H1 (cell line): ENCODE results near the gene MTHFS. TPM values are rescaled to one million over a fixed set of nuclear protein-coding genes. Genes with fewer than 3 reads are reported as not detected.

Source experiments
- CTCF ChIA-PET: fragments of 300-600 bp; sonication (Branson Sonifier 250); formaldehyde crosslinking; loops from one replicate; lab custom pipeline; 2021; ENCODE audit not compliant: partially characterized antibody; lab: Charles Lee
- POLR2A ChIA-PET: fragments of 300-600 bp; sonication (Branson Sonifier 250); formaldehyde crosslinking; loops from one replicate; lab custom pipeline; 2021; ENCODE audit warnings: inconsistent platforms; ENCODE audit not compliant: partially characterized antibody; lab: Charles Lee
- DNase-seq, 2 experiments: peaks; one replicate each; pipeline versions ENCODE4 v3.0.0 to v3.0.0-alpha.2; 2010 to 2022; ENCODE audit warnings: low spot score in 2 of 2, low read depth in 1 of 2, mixed read lengths in 1 of 2
- FAIRE-seq: peaks from 2 replicates; lab custom pipeline; 2011; peaks lifted over from hg19 to GRCh38; lab: Jason Lieb, UNC
- H2AFZ ChIP-seq: 2 replicates; pipeline ENCODE4 v1.8.1; 2012; ENCODE audit warnings: low read length, inconsistent platforms
- H2AK5ac ChIP-seq: 2 replicates; pipeline ENCODE4 v1.6.1; 2013; ENCODE audit warnings: low read depth, low read length
- H2BK120ac ChIP-seq: replicated peaks from 2 replicates; pipeline ENCODE3; 2013; ENCODE audit warnings: low read depth, low read length, inconsistent platforms
- H2BK12ac ChIP-seq: 2 replicates; pipeline ENCODE4 v1.6.1; 2013; ENCODE audit warnings: low read depth, low read length
- H2BK15ac ChIP-seq: 2 replicates; pipeline ENCODE4 v1.6.1; 2013; ENCODE audit warnings: low read length
- H2BK20ac ChIP-seq: 2 replicates; pipeline ENCODE4 v1.6.1; 2013; ENCODE audit warnings: low read length
- H2BK5ac ChIP-seq: 2 replicates; pipeline ENCODE4 v1.6.1; 2013; ENCODE audit warnings: low read depth, low read length
- H3K14ac ChIP-seq: 2 replicates; pipeline ENCODE4 v1.6.1; 2013; ENCODE audit warnings: inconsistent platforms; ENCODE audit not compliant: insufficient read length
- H3K18ac ChIP-seq: 2 replicates; pipeline ENCODE4 v1.6.1; 2013; ENCODE audit warnings: low read length; ENCODE audit errors: extremely low read depth
- H3K23ac ChIP-seq: 2 replicates; pipeline ENCODE4 v1.6.1; 2013; ENCODE audit warnings: inconsistent platforms; ENCODE audit not compliant: insufficient read length
- H3K23me2 ChIP-seq: 2 replicates; pipeline ENCODE4 v1.6.1; 2013; ENCODE audit warnings: low read depth, low read length
- H3K27ac ChIP-seq: 2 replicates; pipeline ENCODE4 v1.6.1; 2011; ENCODE audit warnings: low read depth, low read length, inconsistent platforms
- H3K27me3 ChIP-seq, 4 experiments: replicated peaks in 1 of 4; 1 replicate in 1 of 4; 2 replicates in 3 of 4; pipeline versions ENCODE4 v1.6.1 to v1.8.1; 2011 to 2013; ENCODE audit warnings: low read length in 3 of 4, mild to moderate bottlenecking in 3 of 4, inconsistent platforms in 2 of 4, mixed read lengths in 2 of 4, moderate library complexity in 1 of 4; ENCODE audit not compliant: control insufficient read depth in 3 of 4, insufficient read depth in 3 of 4; ENCODE audit errors: extremely low read depth in 1 of 4
- H3K36me3 ChIP-seq, 4 experiments: 2 replicates each; pipeline versions ENCODE4 v1.6.1 to v1.8.1; 2011 to 2013; ENCODE audit warnings: mild to moderate bottlenecking in 4 of 4, low read length in 3 of 4, moderate library complexity in 2 of 4, control low read depth in 1 of 4, inconsistent platforms in 1 of 4; ENCODE audit not compliant: insufficient read depth in 4 of 4, control insufficient read depth in 2 of 4
- H3K4ac ChIP-seq: replicated peaks from 2 replicates; pipeline ENCODE3; 2013; ENCODE audit warnings: low read length, low read depth, mixed read lengths, inconsistent platforms; ENCODE audit not compliant: insufficient read length
- H3K4me1 ChIP-seq, 4 experiments: replicated peaks in 1 of 4; 1 replicate in 1 of 4; 2 replicates in 3 of 4; pipeline versions ENCODE4 v1.6.1 to v1.8.1; 2011 to 2013; ENCODE audit warnings: low read length in 3 of 4, inconsistent platforms in 2 of 4, mixed read lengths in 1 of 4; ENCODE audit not compliant: insufficient read depth in 4 of 4, control insufficient read depth in 3 of 4
- H3K4me2 ChIP-seq, 2 experiments: 2 replicates each; pipeline versions ENCODE4 v1.6.1 to v1.8.1; 2011 to 2013; ENCODE audit warnings: low read depth in 2 of 2, low read length in 2 of 2, control low read depth in 1 of 2, inconsistent platforms in 1 of 2, mild to moderate bottlenecking in 1 of 2; ENCODE audit not compliant: insufficient read depth in 1 of 2
- H3K4me3 ChIP-seq, 4 experiments: fragments of 200-600, 300-600 bp in 1 of 4; sonication (generic), shearing (Covaris generic), sonication (Bioruptor Twin) in 1 of 4; 2 replicates each; pipeline versions ENCODE4 v1.5.1 to v1.8.1; 2011 to 2016; ENCODE audit warnings: low read length in 4 of 4, low read depth in 3 of 4, control low read depth in 2 of 4, inconsistent platforms in 2 of 4, mild to moderate bottlenecking in 2 of 4, mixed read lengths in 1 of 4, moderate library complexity in 1 of 4; ENCODE audit not compliant: insufficient read depth in 2 of 4; ENCODE audit errors: extremely low read depth in 1 of 4
- H3K56ac ChIP-seq: replicated peaks from 2 replicates; pipeline ENCODE3; 2013; ENCODE audit warnings: low read depth, mild to moderate bottlenecking, mixed read lengths, low read length, inconsistent platforms; ENCODE audit not compliant: insufficient read length
- H3K79me1 ChIP-seq: 2 replicates; pipeline ENCODE4 v1.6.1; 2013; ENCODE audit warnings: low read depth, low read length, control low read depth
- H3K79me2 ChIP-seq, 2 experiments: 2 replicates each; pipeline versions ENCODE4 v1.6.1 to v1.8.1; 2012 to 2013; ENCODE audit warnings: low read length in 2 of 2, mild to moderate bottlenecking in 2 of 2, inconsistent platforms in 1 of 2; ENCODE audit not compliant: insufficient read depth in 2 of 2, control insufficient read depth in 1 of 2
- H3K9ac ChIP-seq, 4 experiments: replicated peaks in 1 of 4; 1 replicate in 1 of 4; 2 replicates in 3 of 4; pipeline versions ENCODE4 v1.6.1 to v1.8.1; 2011 to 2013; ENCODE audit warnings: low read depth in 3 of 4, low read length in 3 of 4, control low read depth in 2 of 4, mild to moderate bottlenecking in 2 of 4, moderate library complexity in 2 of 4, inconsistent platforms in 1 of 4; ENCODE audit errors: extremely low read depth in 1 of 4
- H3K9me3 ChIP-seq, 2 experiments: 2 replicates each; pipeline versions ENCODE4 v1.6.1 to v1.8.1; 2012 to 2013; ENCODE audit warnings: mild to moderate bottlenecking in 2 of 2, moderate library complexity in 2 of 2, control low read depth in 1 of 2, inconsistent platforms in 1 of 2, low read depth in 1 of 2, low read length in 1 of 2, mixed read lengths in 1 of 2; ENCODE audit not compliant: insufficient read depth in 2 of 2
- H4K20me1 ChIP-seq, 2 experiments: replicated peaks in 1 of 2; 2 replicates each; pipeline versions ENCODE3 to v1.8.1; 2011 to 2013; ENCODE audit warnings: inconsistent platforms in 2 of 2, low read length in 2 of 2, mild to moderate bottlenecking in 1 of 2; ENCODE audit not compliant: insufficient read depth in 2 of 2, control insufficient read depth in 1 of 2
- H4K5ac ChIP-seq: 2 replicates; pipeline ENCODE4 v1.6.1; 2013; ENCODE audit warnings: low read length, low read depth, mixed read lengths, inconsistent platforms; ENCODE audit not compliant: insufficient read length
- H4K8ac ChIP-seq: 2 replicates; pipeline ENCODE4 v1.8.0; 2013; ENCODE audit warnings: mild to moderate bottlenecking, moderate library complexity, low read length, inconsistent platforms; ENCODE audit not compliant: insufficient read depth; ENCODE audit errors: extremely low read depth
- H4K91ac ChIP-seq: replicated peaks from 2 replicates; pipeline ENCODE3; 2013; ENCODE audit warnings: low read length, mixed read lengths, inconsistent platforms; ENCODE audit not compliant: insufficient read length
- FOSL1 ChIP-seq: IDR thresholded peaks from 2 replicates; pipeline ENCODE4 v1.6.1; 2011; ENCODE audit warnings: mild to moderate bottlenecking, low read depth, low read length, moderate library complexity; ENCODE audit not compliant: insufficient read depth
- GTF2F1 ChIP-seq: IDR thresholded peaks from 2 replicates; pipeline ENCODE4 v1.6.1; 2012; ENCODE audit warnings: low read depth, low read length, improper control_type of control experiment, borderline replicate concordance
- MAFK ChIP-seq: IDR thresholded peaks from 2 replicates; pipeline ENCODE4 v1.6.1; 2012; ENCODE audit warnings: low read depth, mild to moderate bottlenecking, improper control_type of control experiment, low read length
- NRF1 ChIP-seq: IDR thresholded peaks from 2 replicates; pipeline ENCODE4 v1.6.1; 2011; ENCODE audit warnings: mild to moderate bottlenecking, low read depth, low read length, improper control_type of control experiment
- POLR2A ChIP-seq, 2 experiments: IDR thresholded peaks; 1 replicate in 1 of 2; 2 replicates in 1 of 2; pipeline ENCODE4 v1.6.1; 2011; ENCODE audit warnings: low read depth in 2 of 2, low read length in 2 of 2, mild to moderate bottlenecking in 2 of 2; ENCODE audit errors: control extremely low read depth in 1 of 2
- POLR2AphosphoS5 ChIP-seq: IDR thresholded peaks from 2 replicates; pipeline ENCODE4 v1.6.1; 2011; ENCODE audit warnings: low read depth, low read length
- RFX5 ChIP-seq: IDR thresholded peaks from 2 replicates; pipeline ENCODE4 v1.6.1; 2011; ENCODE audit warnings: low read depth, low read length, improper control_type of control experiment, borderline replicate concordance
- RXRA ChIP-seq: IDR thresholded peaks from 2 replicates; pipeline ENCODE4 v1.6.1; 2011; ENCODE audit warnings: low read depth, mild to moderate bottlenecking, low read length, moderate library complexity; ENCODE audit not compliant: insufficient read depth
- SP1 ChIP-seq: IDR thresholded peaks from 2 replicates; pipeline ENCODE4 v1.6.1; 2011; ENCODE audit warnings: low read depth, low read length
- SRF ChIP-seq: IDR thresholded peaks from 2 replicates; pipeline ENCODE4 v1.6.1; 2011; ENCODE audit warnings: mild to moderate bottlenecking, low read depth, low read length, moderate library complexity
- WGBS, 2 experiments: shearing (Covaris generic) in 1 of 2; methylation state at CpG; one replicate each; pipeline versions ENCODE4 v1.1.6 to v1.1.7; 2013 to 2015; ENCODE audit warnings: low lambda C conversion rate in 2 of 2, mixed read lengths in 2 of 2, inconsistent platforms in 1 of 2, low coverage in 1 of 2, missing lambda C conversion rate in 1 of 2; ENCODE audit not compliant: insufficient replicate concordance in 2 of 2, insufficient coverage in 1 of 2, insufficient read length in 1 of 2; ENCODE audit errors: extremely low coverage in 1 of 2, missing lambda C conversion rate in 1 of 2; 5-methylcytosine and 5-hydroxymethylcytosine counted together
- polyA plus RNA-seq, 7 experiments: library from polyadenylated mRNA; depleted of rRNA in 3 of 7; stranded (reverse) in 5 of 7; unstranded in 2 of 7; fragments of >200 nt in 5 of 7; fragments of 200-250 nt in 2 of 7; gene quantifications; 1 replicate in 5 of 7; 2 replicates in 1 of 7; 4 replicates in 1 of 7; pipeline versions ENCODE4 v1.2.1 to v1.2.3, GENCODE V29; 2011 to 2013; ENCODE audit warnings: missing spikeins in 2 of 7, mixed read lengths in 2 of 7
- total RNA-seq: library from RNA; stranded (reverse); fragmentation: NEBNext Ultra II Directional; extraction: Animal tissue kit (Norgen Biotek cat#: 25700); gene quantifications from 2 replicates; pipeline ENCODE4 v1.2.1, GENCODE V29; 2021
- TF ChIP-seq, protein P1 (sequence below): IDR thresholded peaks from 2 replicates; pipeline ENCODE4 v1.6.1; 2012; ENCODE audit warnings: inconsistent platforms

The MTHFS gene
- total and polyA plus RNA-seq, 2 of the 8 experiments (the other 6 are each of a cell fraction or from before 2014, with no cell fraction given) = 27.3 to 37.2 TPM

DNA sequence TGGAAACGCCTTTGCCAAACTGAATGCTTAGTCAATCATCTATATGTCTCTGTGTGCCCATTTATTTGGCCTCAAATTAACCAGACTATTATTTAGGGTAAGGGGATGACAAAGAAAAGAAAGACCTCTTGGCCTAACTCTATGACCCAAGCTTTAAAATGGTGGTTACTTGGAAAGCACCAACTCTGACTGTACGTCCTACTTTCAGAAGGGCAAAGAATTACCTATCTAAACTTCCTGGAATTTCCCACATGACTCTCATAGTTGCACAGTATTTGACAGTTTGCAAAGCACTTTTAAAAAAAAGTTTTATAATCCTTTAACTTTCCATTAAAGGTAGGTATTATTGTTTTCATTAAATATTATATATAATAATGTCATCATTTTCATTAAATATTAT, 6.3 kb upstream of the MTHFS start:
- FAIRE-seq = no peak
- no peak overlapping the region for H4K8ac ChIP-seq
- no peak overlapping the region for H2BK12ac ChIP-seq
- no peaks in the 10 kb centered on the region for H3K9me3 ChIP-seq
- POLR2A ChIA-PET = no interaction called here
- H3K14ac ChIP-seq = no peak overlapping the region
- H3K36me3 ChIP-seq = peaks cover 0 to 3% (median 2%) of the 10 kb centered on the region in 4 experiments; a peak in 2 of 8 replicates
- no peak for DNase-seq
- H3K79me2 ChIP-seq = no peaks in the 10 kb centered on the region
- H2AK5ac ChIP-seq = no peak overlapping the region
- H2AFZ ChIP-seq = no peak overlapping the region
- H3K27ac ChIP-seq = no peak overlapping the region
- no peak overlapping the region for H2BK20ac ChIP-seq
- H3K23ac ChIP-seq = no peak overlapping the region
- H3K79me1 ChIP-seq = no peaks in the 10 kb centered on the region
- H4K20me1 ChIP-seq = no peaks in the 10 kb centered on the region
- no peak overlapping the region for H3K56ac ChIP-seq
- no peak overlapping the region for H4K91ac ChIP-seq
- no peaks in the 10 kb centered on the region for H3K27me3 ChIP-seq
- no peak overlapping the region for H3K4me3 ChIP-seq
- no peaks in the 10 kb centered on the region for H3K23me2 ChIP-seq
- CTCF ChIA-PET = no interaction called here
- H3K18ac ChIP-seq = no peak overlapping the region
- H2BK120ac ChIP-seq = no peak overlapping the region
- WGBS, 2 experiments = 89% methylated on average over 2 of the region's 2 CpGs; no CpG with 5 or more reads in 1 of the 2 experiments
- no peaks in the 10 kb centered on the region for H3K4me1 ChIP-seq
- no peak overlapping the region for H3K4me2 ChIP-seq
- H4K5ac ChIP-seq = no peak overlapping the region
- H3K9ac ChIP-seq = no peak overlapping the region
- no peak overlapping the region for H2BK5ac ChIP-seq
- no peak overlapping the region for H3K4ac ChIP-seq
- TF ChIP-seq GTF2F1 = no peak
- TF ChIP-seq, protein P1, sequence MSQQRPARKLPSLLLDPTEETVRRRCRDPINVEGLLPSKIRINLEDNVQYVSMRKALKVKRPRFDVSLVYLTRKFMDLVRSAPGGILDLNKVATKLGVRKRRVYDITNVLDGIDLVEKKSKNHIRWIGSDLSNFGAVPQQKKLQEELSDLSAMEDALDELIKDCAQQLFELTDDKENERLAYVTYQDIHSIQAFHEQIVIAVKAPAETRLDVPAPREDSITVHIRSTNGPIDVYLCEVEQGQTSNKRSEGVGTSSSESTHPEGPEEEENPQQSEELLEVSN = no peak
- TF ChIP-seq RFX5 = no peak
- no peak for TF ChIP-seq POLR2A (IDR thresholded peaks at IDR 0.05; ENCODE audit: control extremely low read depth in 1 of 2, low read depth in 2 of 2, low read length in 2 of 2)
- TF ChIP-seq SRF = no peak
- no peak for TF ChIP-seq POLR2AphosphoS5
- TF ChIP-seq SP1 = no peak
- no peak for TF ChIP-seq FOSL1
- TF ChIP-seq NRF1 = no peak
- TF ChIP-seq RXRA = no peak
- TF ChIP-seq MAFK = no peak
- no peak overlapping the region for H2BK15ac ChIP-seq
